Stimulated activated CD8-positive, alpha-beta memory T cell treated with anti-CD3 and anti-CD28 coated beads, Interleukin-7, amount 100 ng/mL, for 24 hours (primary cell): Measurements from ENCODE around the gene NKX3-2.

Experiments
- DNase-seq: peaks from one replicate; pipeline ENCODE4 v3.0.0-alpha.2; 2020; ENCODE audit warnings: low read depth

NKX3-2 gene

GRCh38 chr4:13498469-13498868 is 45.8 kb downstream of the NKX3-2 start:
- DNase-seq = no peak

DNA sequence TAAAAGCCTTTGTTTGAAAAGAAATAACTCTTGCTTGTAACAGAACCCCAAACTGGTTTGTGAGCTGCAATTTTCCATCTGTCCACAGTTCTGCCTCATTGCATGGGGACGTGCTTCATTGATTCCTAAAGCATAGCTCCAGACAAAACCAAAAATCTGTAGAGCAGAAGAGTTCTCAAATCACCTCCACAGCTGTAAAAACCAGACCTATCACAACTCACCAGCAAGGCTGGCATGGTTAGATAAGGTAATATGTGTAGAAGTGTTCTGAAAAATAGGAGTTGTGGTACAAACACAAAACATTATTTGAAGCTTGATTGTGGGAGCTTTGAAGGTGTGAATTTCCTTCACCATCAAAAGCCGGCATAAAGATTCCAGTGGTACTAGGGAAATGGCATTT is 47.7 kb downstream of the NKX3-2 start:
- no peak for DNase-seq

GRCh38 chr4:13495753-13496152 is 48.6 kb downstream of the NKX3-2 start:
- DNase-seq = no peak

GRCh38 chr4:13493793-13494192 is 50.5 kb downstream of the NKX3-2 start:
- no peak for DNase-seq

DNA sequence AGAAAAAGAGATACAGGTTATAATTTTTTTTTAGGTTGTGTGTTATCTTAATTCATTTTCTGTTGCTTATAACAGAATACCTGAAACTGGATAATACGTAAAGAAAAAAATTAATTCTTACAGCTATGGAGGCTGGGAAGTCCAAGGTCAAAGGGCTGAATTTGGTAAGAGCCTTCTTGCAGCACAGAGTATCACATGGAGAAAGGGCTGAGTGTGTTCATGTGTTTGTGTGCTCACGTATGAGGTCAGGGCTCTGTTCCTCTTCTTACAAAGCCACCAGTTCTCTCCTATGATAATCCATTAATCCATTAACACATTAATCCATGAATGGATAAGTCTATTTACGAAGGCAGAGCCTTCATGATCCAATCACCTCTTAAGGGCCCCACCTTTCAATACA is 51.6 kb downstream of the NKX3-2 start:
- DNase-seq = no peak
